LNCaP clone FGC (cell line): ENCODE data around the gene ALKBH6.

ENCODE experiments used
- DNase-seq: peaks from one replicate; pipeline ENCODE4 v3.0.0-alpha.2; 2011; ENCODE audit warnings: low read depth
- H3K4me3 ChIP-seq: 2 replicates; pipeline ENCODE4 v1.5.1; 2011; ENCODE audit warnings: mild to moderate bottlenecking, low read depth, low read length, control low read depth
- CTCF ChIP-seq: IDR thresholded peaks from 2 replicates; pipeline ENCODE4 v1.5.1; 2012; ENCODE audit warnings: mild to moderate bottlenecking; ENCODE audit not compliant: control insufficient read depth, insufficient read depth; ENCODE audit errors: extremely low read depth

The ALKBH6 gene

DNA sequence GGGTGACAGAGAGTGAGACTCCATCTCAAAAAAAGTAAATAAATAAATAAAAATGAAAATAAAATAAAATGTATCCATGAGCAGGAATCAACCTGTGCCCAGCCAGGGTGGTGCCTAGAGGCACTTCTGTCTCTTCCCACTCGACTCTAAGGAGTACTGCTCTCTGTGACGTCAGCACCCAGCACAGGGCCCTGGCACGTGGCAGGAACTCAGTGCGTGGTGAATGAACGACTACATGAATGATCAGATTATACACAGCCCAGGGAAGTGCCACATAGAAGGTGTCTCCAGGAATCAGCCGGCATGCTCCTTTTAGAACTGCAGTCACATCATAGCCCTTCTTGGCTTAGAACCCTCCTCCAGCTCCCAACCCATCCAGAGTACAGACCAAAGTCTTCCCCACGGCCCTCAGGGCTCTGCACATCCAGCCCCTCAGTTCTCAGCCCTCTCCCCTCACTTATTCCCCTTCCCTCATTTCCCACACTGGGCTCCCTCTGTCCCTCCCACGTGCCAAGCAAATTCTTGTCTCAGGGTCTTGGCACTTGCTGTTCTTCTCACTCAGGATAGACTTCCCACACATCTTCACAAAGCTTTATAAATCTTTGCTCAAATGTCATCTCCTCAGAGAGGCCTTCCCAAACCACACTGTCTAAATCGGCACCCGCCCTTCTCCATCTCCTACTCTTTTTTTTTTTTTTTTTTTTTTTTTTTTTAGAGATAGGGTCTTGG lies 14.5 kb upstream of the ALKBH6 start:
- no peak for DNase-seq
- H3K4me3 ChIP-seq = no peak overlapping the region
- no peak for TF ChIP-seq CTCF

- no peak for TF ChIP-seq CTCF
- DNase-seq = no peak
- no peak overlapping the region for H3K4me3 ChIP-seq
Observed at GRCh38 chr19:36027696-36028095, 13.7 kb upstream of the ALKBH6 start.

- no peak for TF ChIP-seq CTCF
- H3K4me3 ChIP-seq = no peak overlapping the region
- DNase-seq = no peak
Observed at GRCh38 chr19:36026091-36026876, 12.3 kb upstream of the ALKBH6 start.

DNA sequence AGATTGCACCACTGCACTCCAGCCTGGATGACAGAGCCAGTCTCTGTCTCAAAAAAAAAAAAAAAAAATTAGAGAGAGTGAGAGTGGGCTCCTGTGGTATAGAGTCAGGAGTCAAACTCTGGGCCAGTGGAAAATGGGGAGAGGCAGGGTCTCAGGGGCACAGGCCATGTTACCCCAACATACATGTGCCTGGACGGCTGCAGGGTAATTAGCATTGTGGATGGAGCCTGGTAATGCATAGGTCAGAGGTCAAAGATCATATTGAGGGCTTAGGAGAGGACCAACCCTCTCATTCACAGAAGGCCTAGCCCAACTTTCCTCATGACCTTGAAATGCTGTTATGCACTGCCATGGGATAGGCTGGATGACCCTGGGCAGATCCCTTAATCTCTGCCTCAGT lies 11.5 kb upstream of the ALKBH6 start:
- no peak for TF ChIP-seq CTCF
- no peak overlapping the region for H3K4me3 ChIP-seq
- no peak for DNase-seq

GRCh38 chr19:36023432-36023831 lies 9.4 kb upstream of the ALKBH6 start:
- no peak for DNase-seq
- H3K4me3 ChIP-seq = no peak overlapping the region
- TF ChIP-seq CTCF = no peak

DNA sequence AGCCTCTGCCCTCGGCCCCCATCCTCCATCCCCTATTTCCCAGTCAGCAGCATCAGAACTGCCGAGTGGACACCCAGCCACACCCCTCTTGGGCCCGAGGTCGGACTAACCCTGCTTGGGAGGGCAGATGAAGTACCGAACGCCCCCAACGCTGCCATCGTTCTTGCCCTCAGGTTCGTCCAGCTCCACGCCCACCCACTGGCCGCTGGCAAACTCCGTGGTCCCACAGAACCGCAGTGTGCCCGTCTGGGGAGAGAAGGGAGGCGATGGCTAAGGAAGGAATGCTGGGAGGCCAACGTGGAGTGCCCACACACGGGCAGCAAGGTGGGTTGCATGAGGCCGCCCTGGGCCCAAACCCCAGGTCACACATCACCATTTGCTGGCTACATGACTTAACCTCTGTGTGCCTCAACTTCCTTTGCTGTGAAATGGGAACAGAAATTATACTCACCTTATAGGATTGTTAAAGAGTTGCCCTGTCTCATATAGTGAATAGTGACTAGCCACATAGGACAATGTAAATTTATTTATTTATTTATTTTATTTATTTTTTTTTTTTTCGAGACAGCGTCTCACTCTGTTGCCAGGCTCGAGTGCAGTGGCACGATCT lies 5.2 kb upstream of the ALKBH6 start:
- no peak for DNase-seq
- no peak for TF ChIP-seq CTCF
- H3K4me3 ChIP-seq = no peak overlapping the region
